ENCODE results near the gene NOC2L. TPM values are rescaled to one million over a fixed set of nuclear protein-coding genes. Genes with fewer than 3 reads are reported as not detected.

NOC2L gene
- total RNA-seq, 4 donors from 2014 or later = 45.6 to 61.9 (median 56.3) TPM

GRCh38 chr1:920010-920409 lies 39.0 kb downstream of the NOC2L start:
- no CpG with 5 or more reads among the region's 23 CpGs for WGBS
- no peak overlapping the region for H3K4me3 ChIP-seq
- no peak for TF ChIP-seq EP300 (IDR thresholded peaks at IDR 0.05)
- no peak for TF ChIP-seq POLR2A (IDR thresholded peaks at IDR 0.05)
- H3K27me3 ChIP-seq = peaks cover 100% of the 10 kb centered on the region
- peaks cover 52% of the 10 kb centered on the region for H3K4me1 ChIP-seq
- no peaks in the 10 kb centered on the region for H3K36me3 ChIP-seq
- H3K9me3 ChIP-seq = no peaks in the 10 kb centered on the region
- DNase-seq (ENCODE audit: low spot score in 2 of 2) = no peak
- no peak overlapping the region for H3K27ac ChIP-seq

GRCh38 chr1:919271-919872 lies 39.7 kb downstream of the NOC2L start:
- no peak for DNase-seq (ENCODE audit: low spot score in 2 of 2)
- Histone ChIP-seq H3K4me1 (peaks cover 45% of the 10 kb centered on the region), H3K27ac (no peak overlapping the region), H3K36me3 (no peaks in the 10 kb centered on the region), H3K27me3 (peaks cover 100% of the 10 kb centered on the region), H3K4me3 (no peak overlapping the region), H3K9me3 (no peaks in the 10 kb centered on the region)
- TF ChIP-seq POLR2AphosphoS5 (IDR thresholded peaks at IDR 0.05) (no peak), EP300 (IDR thresholded peaks at IDR 0.05) (no peak)
- 60% methylated on average over 1 of the region's 29 CpGs for WGBS

DNA sequence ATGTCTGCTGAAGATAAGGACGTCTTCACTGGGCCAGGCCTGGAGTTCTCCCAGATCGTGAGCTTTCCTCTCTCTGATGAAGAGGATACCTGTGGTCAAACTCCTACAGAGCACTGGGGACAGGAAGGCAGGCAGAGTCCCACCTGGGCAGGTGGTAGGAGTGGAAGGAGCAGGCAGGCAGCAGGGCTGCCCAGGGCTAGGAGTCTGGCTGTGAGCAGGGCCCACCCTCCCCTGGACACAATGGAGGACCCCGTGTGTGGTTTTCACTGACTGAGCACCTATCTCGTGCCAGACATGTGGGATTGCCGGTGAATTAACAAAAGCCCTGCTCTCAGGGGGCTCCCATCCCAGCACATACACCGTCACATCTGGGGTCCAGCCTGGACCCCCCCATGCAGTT lies 40.2 kb downstream of the NOC2L start:
- WGBS = 80% methylated on average over 2 of the region's 6 CpGs
- H3K4me1 ChIP-seq = peaks cover 40% of the 10 kb centered on the region
- TF ChIP-seq EP300 (IDR thresholded peaks at IDR 0.05) (no peak), POLR2A (IDR thresholded peaks at IDR 0.05) (no peak), POLR2AphosphoS5 (IDR thresholded peaks at IDR 0.05) (no peak)
- TF ChIP-seq, protein P1, sequence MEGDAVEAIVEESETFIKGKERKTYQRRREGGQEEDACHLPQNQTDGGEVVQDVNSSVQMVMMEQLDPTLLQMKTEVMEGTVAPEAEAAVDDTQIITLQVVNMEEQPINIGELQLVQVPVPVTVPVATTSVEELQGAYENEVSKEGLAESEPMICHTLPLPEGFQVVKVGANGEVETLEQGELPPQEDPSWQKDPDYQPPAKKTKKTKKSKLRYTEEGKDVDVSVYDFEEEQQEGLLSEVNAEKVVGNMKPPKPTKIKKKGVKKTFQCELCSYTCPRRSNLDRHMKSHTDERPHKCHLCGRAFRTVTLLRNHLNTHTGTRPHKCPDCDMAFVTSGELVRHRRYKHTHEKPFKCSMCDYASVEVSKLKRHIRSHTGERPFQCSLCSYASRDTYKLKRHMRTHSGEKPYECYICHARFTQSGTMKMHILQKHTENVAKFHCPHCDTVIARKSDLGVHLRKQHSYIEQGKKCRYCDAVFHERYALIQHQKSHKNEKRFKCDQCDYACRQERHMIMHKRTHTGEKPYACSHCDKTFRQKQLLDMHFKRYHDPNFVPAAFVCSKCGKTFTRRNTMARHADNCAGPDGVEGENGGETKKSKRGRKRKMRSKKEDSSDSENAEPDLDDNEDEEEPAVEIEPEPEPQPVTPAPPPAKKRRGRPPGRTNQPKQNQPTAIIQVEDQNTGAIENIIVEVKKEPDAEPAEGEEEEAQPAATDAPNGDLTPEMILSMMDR (IDR thresholded peaks at IDR 0.05) = no peak

GRCh38 chr1:918353-918752 lies 40.7 kb downstream of the NOC2L start:
- H3K9me3 ChIP-seq = no peaks in the 10 kb centered on the region
- DNase-seq (ENCODE audit: low spot score in 2 of 2) = no peak
- 80% methylated on average over 5 of the region's 15 CpGs for WGBS
- peaks cover 35% of the 10 kb centered on the region for H3K4me1 ChIP-seq
- peaks cover 100% of the 10 kb centered on the region for H3K27me3 ChIP-seq
- TF ChIP-seq EP300 (IDR thresholded peaks at IDR 0.05) = no peak
- TF ChIP-seq, protein P1 (IDR thresholded peaks at IDR 0.05) = no peak
- no peak for TF ChIP-seq POLR2A (IDR thresholded peaks at IDR 0.05)
- TF ChIP-seq POLR2AphosphoS5 (IDR thresholded peaks at IDR 0.05) = no peak
- no peak overlapping the region for H3K4me3 ChIP-seq
- H3K36me3 ChIP-seq = no peaks in the 10 kb centered on the region
- no peak overlapping the region for H3K27ac ChIP-seq

More for the DNA sequence above, 40.2 kb downstream of the NOC2L start:
- Histone ChIP-seq H3K27me3 (peaks cover 100% of the 10 kb centered on the region), H3K9me3 (no peaks in the 10 kb centered on the region), H3K36me3 (no peaks in the 10 kb centered on the region), H3K4me3 (no peak overlapping the region), H3K27ac (no peak overlapping the region)
- no peak for DNase-seq (ENCODE audit: low spot score in 2 of 2)

DNA sequence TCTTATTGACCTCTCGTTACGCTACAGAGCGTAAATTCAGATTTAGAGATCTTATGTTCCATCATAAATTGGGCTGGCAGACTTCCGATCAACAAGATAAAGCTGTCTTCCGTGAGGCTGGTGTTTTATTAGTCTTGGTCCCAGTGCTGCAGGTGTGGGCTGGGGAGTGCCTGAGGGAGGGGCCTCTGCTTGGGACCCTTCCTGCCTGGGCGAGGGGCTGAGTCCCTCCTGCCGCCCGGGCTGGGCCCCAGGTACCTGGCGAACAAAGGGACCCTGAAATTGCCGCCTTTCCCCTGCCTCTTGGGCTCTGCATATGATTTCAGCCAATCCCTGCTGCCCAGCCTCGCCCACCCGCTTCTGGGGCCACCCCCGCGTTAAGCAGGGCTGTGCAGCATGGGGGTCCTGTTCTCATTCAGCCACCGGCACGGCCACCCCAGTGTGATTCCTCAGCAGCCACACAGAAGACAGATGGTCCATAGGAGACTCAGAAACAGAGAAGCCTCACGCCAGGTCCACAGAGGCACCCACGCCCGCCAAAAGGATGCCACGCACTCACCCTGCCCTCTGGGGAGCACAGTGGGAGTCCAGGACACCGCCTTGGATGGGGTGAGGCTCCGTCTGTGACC lies 41.5 kb downstream of the NOC2L start:
- Histone ChIP-seq H3K27ac (no peak overlapping the region), H3K4me3 (no peak overlapping the region), H3K9me3 (no peaks in the 10 kb centered on the region), H3K4me1 (peaks cover 28% of the 10 kb centered on the region), H3K36me3 (no peaks in the 10 kb centered on the region), H3K27me3 (peaks cover 100% of the 10 kb centered on the region)
- no peak for DNase-seq (ENCODE audit: low spot score in 2 of 2)
- 33% methylated on average over 17 of the region's 22 CpGs for WGBS
- TF ChIP-seq EP300 (IDR thresholded peaks at IDR 0.05) (no peak), POLR2A (IDR thresholded peaks at IDR 0.05) (no peak), POLR2AphosphoS5 (IDR thresholded peaks at IDR 0.05) (no peak)
- TF ChIP-seq, protein P1 (IDR thresholded peaks at IDR 0.05) = no peak

GRCh38 chr1:917076-917459 lies 42.0 kb downstream of the NOC2L start:
- H3K4me3 ChIP-seq = no peak overlapping the region
- no peak for DNase-seq (ENCODE audit: low spot score in 2 of 2)
- 27% methylated on average over 3 of the region's 7 CpGs for WGBS
- H3K27ac ChIP-seq = no peak overlapping the region
- no peaks in the 10 kb centered on the region for H3K36me3 ChIP-seq
- no peak for TF ChIP-seq EP300 (IDR thresholded peaks at IDR 0.05)
- no peak for TF ChIP-seq POLR2A (IDR thresholded peaks at IDR 0.05)
- TF ChIP-seq, protein P1 (IDR thresholded peaks at IDR 0.05) = no peak
- TF ChIP-seq POLR2AphosphoS5 (IDR thresholded peaks at IDR 0.05) = no peak
- peaks cover 28% of the 10 kb centered on the region for H3K4me1 ChIP-seq
- H3K9me3 ChIP-seq = no peaks in the 10 kb centered on the region
- peaks cover 100% of the 10 kb centered on the region for H3K27me3 ChIP-seq
